Epithelial cell of proximal tubule (primary cell): Measurements from ENCODE around the gene TNIK. TPM values are rescaled to one million over a fixed set of nuclear protein-coding genes. Genes with fewer than 3 reads are reported as not detected.
"Not testable (repeated sequence)": the region's sequence is repeated elsewhere in the genome, so short reads cannot be mapped to it uniquely, and the experiment has no call there.

Experiments used
- DNase-seq: peaks from one replicate; pipeline ENCODE4 v3.0.0-alpha.2; 2011; ENCODE audit warnings: low read depth
- H3K4me3 ChIP-seq: 2 replicates; pipeline ENCODE4 v1.5.1; 2011; ENCODE audit warnings: low read depth, mild to moderate bottlenecking, low read length
- total RNA-seq: library from RNA; depleted of rRNA; stranded (reverse); fragments of >200 nt; gene quantifications from 2 replicates; pipeline ENCODE4 v1.2.3, GENCODE V29; 2015
- TF ChIP-seq, protein P1 (sequence below): conservative IDR thresholded peaks from 2 replicates; pipeline ENCODE4 v1.5.1; 2012; ENCODE audit warnings: low read depth, mild to moderate bottlenecking, low read length

The TNIK gene
- total RNA-seq, 1 donor from 2014 or later, result 11.8 TPM

DNA sequence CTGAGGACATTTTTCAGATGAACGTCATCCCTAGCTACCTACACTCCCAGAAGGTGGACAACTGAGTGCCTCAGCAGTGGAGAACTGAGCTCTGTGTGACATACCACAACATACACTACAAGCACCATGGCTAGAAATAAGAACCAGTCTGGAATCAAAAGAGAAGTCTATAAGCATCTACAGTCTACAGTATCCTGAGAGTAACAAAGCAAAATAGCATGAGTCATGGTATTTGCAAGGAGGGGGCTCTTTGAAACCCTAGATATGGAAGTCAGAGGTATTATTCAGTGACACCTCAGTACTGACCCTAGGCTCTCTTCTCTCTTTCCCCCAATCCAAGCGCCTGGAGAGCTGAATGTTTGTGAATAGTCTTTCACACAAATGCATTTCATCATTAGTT is 87.5 kb downstream of the TNIK start:
- TF ChIP-seq, protein P1, sequence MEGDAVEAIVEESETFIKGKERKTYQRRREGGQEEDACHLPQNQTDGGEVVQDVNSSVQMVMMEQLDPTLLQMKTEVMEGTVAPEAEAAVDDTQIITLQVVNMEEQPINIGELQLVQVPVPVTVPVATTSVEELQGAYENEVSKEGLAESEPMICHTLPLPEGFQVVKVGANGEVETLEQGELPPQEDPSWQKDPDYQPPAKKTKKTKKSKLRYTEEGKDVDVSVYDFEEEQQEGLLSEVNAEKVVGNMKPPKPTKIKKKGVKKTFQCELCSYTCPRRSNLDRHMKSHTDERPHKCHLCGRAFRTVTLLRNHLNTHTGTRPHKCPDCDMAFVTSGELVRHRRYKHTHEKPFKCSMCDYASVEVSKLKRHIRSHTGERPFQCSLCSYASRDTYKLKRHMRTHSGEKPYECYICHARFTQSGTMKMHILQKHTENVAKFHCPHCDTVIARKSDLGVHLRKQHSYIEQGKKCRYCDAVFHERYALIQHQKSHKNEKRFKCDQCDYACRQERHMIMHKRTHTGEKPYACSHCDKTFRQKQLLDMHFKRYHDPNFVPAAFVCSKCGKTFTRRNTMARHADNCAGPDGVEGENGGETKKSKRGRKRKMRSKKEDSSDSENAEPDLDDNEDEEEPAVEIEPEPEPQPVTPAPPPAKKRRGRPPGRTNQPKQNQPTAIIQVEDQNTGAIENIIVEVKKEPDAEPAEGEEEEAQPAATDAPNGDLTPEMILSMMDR, result no peak
- no peak overlapping the region for H3K4me3 ChIP-seq
- DNase-seq, result no peak

DNA sequence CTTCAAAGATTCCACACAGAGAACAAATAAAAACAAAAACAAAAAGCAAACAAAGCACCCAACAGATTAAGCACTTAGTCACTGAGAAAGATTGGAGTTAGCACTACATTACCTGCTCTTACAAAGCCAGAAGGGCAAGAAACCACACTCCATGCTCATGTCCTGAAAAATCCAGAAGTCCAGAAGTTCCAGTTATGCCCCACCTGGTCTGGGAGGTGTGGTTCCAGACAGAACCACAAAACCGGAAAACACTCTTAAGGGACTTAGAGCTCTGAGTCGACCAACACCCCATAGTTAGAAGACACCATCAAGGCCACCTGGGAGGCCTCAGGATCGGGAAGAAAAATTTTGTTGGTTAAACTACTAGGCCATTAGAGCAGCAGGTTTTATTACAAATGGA is 88.9 kb downstream of the TNIK start:
- no peak for DNase-seq
- TF ChIP-seq, protein P1, result no peak
- H3K4me3 ChIP-seq, result no peak overlapping the region

DNA sequence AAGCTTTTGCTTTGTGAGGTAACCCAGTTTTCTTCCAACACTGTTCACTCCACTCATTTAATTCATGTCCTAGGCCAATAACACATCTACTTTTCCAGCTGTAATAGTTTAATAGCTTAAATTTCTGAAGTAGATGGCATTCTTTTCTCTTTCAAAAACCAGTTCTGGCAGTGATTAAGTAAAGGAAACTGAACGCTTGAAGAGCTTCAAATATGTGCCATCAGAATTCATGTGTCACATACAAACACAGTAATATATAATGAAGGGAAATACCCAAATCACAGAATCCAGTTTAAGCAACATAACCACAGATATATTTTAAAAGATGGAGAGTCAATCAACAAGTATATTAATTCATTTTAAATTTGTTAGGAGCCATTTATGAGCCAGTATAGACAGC is 91.0 kb downstream of the TNIK start:
- H3K4me3 ChIP-seq, result no peak overlapping the region
- no peak for DNase-seq
- TF ChIP-seq, protein P1, result no peak

DNA sequence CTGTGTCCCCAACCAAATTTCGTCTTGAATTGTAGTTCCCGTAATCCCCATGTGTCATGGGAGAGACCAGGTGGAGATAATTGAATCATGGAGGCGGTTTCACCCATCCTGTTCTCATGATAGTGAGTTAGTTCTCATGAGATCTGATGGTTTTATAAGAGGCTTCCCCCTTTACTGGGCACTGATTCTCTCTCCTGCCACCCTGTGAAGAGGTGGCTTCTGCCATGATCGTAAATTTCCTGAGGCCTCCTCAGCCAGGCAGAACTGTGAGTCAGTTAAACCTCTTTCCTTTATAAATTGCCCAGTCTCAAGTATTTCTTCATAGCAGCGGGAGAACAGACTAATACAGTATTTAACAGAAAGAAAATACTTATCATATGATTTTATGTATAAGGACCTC is 93.5 kb downstream of the TNIK start:
- not testable (repeated sequence) for DNase-seq

DNA sequence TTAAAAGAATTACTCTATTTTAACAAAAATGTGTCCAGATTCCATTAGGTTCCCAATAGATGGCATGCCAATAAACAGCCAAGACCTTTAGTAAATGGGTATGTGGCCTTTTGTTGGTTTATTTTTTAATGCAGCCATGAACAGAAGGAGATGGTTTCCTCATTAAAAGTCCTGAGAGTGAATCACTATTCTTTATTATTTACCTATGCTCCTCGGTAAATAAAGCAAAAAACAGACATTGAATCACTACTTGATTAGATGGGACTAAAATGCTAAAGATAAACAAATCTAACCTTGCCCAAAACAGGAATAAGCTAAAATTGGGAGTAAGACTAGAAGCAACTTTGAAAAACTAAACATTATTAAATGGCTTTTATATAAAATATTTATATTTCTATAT is 94.2 kb downstream of the TNIK start:
- no peak for DNase-seq
- H3K4me3 ChIP-seq, result no peak overlapping the region
- TF ChIP-seq, protein P1, result no peak

More for the DNA sequence above, 93.5 kb downstream of the TNIK start:
- not testable (repeated sequence) for H3K4me3 ChIP-seq

DNA sequence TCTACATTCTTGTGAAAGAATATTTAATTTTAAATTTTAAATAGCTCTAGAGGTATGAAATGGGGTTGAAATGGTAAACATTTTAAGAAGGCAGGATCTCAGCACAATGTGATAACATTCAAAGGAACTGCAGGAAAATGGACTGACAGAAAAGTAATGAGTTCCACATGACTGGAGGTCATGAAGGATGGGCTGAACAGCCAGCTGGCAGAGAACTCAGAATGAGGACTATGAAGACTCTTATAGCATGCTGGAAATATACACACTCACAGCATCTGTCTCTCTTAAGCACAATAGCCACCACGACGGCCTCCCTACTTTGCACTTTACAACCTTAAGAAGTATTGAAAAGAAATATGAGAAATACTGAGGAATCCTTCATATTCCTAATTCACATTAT is 94.7 kb downstream of the TNIK start:
- TF ChIP-seq, protein P1, result no peak
- no peak overlapping the region for H3K4me3 ChIP-seq
- DNase-seq, result no peak

DNA sequence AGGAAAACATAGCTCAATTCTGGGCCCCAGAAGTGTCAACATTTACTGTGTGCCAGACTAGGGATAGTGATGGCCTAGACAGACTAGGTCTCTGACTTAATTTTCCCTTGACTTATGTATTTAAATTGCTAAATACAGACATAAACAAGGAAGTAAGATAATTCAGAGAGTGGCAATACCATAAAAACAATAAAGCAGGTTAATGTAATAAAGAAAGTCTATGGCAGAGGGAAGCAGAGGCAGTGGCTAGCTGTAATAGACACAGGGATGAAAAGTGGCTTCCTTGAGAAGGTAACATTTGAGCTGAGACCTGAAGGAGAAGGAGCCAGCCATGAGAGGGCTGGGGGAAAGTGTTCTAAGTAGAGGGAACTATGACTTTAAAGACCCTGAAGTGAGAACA is 95.7 kb downstream of the TNIK start:
- no peak overlapping the region for H3K4me3 ChIP-seq
- TF ChIP-seq, protein P1, result no peak
- no peak for DNase-seq

DNA sequence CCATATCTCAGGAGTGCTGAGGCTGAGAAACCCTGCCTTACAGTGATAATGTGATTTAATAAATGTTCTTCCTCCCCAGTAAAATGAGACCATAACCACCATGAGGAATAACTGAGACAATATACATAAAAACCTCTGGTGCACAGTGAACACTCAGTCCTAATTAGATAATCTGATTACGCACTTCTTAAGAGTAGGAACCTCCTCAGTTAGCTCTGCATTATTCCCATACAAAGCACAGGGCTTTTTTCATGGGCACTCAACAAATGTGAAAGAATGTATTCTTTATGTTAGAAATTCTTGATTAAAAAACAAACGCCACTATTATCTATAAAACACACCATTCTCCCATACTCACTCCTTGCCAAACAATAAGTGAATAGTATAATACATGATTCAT is 97.0 kb downstream of the TNIK start:
- no peak for DNase-seq
- TF ChIP-seq, protein P1, result no peak
- no peak overlapping the region for H3K4me3 ChIP-seq
